OCI-LY1 (cell line): ENCODE measurements around the gene CANT1.

Experiments
- H2AFZ ChIP-seq: fragments of 200-600 bp; sonication (generic), shearing (Covaris generic); 2 replicates; pipeline ENCODE4 v1.6.0; 2014; ENCODE audit warnings: antibody characterized with exemption, mild to moderate bottlenecking, low read length
- H3F3A ChIP-seq: fragments of 200-600 bp; sonication (generic), shearing (Covaris generic); 2 replicates; pipeline ENCODE4 v1.6.0; 2014; ENCODE audit warnings: mild to moderate bottlenecking, antibody characterized with exemption, low read length, moderate library complexity; ENCODE audit not compliant: insufficient read depth
- H3K27ac ChIP-seq: fragments of 200-600 bp; sonication (generic); 2 replicates; pipeline ENCODE4 v1.5.1; 2014; ENCODE audit warnings: low read length, mixed run types, mild to moderate bottlenecking, low read depth; ENCODE audit not compliant: poor library complexity, severe bottlenecking
- H3K27me3 ChIP-seq: fragments of 200-600 bp; sonication (generic); 2 replicates; pipeline ENCODE4 v1.6.0; 2014; ENCODE audit warnings: antibody characterized with exemption, mild to moderate bottlenecking, low read length, moderate library complexity; ENCODE audit not compliant: insufficient read depth
- H3K36me3 ChIP-seq: fragments of 200-600 bp; sonication (generic); 2 replicates; pipeline ENCODE4 v1.6.1; 2014; ENCODE audit warnings: mild to moderate bottlenecking, antibody characterized with exemption, low read length, moderate library complexity, mixed read lengths; ENCODE audit not compliant: insufficient read depth
- H3K4me1 ChIP-seq: fragments of 200-600 bp; sonication (generic); 2 replicates; pipeline ENCODE4 v1.5.1; 2014; ENCODE audit warnings: mild to moderate bottlenecking, low read length, moderate library complexity; ENCODE audit not compliant: insufficient read depth, severe bottlenecking
- H3K4me2 ChIP-seq: fragments of 200-600 bp; sonication (generic), shearing (Covaris generic); 2 replicates; pipeline ENCODE4 v1.6.1; 2014; ENCODE audit warnings: low read length
- H3K4me3 ChIP-seq: fragments of 200-600 bp; sonication (generic); 2 replicates; pipeline ENCODE4 v1.5.1; 2014; ENCODE audit warnings: low read length, low read depth, mild to moderate bottlenecking, mixed read lengths; ENCODE audit not compliant: poor library complexity, severe bottlenecking
- H3K79me2 ChIP-seq: fragments of 200-600 bp; shearing (Covaris generic); 2 replicates; pipeline ENCODE4 v1.6.1; 2016; ENCODE audit warnings: mixed run types, low read length, mixed read lengths; ENCODE audit not compliant: insufficient read depth
- H3K9ac ChIP-seq: fragments of 200-600 bp; sonication (generic), shearing (Covaris generic); 2 replicates; pipeline ENCODE4 v1.6.1; 2014; ENCODE audit warnings: mild to moderate bottlenecking, low read length, mixed read lengths
- H3K9me2 ChIP-seq: fragments of 200-600 bp; sonication (generic), shearing (Covaris generic); 2 replicates; pipeline ENCODE4 v1.6.1; 2014; ENCODE audit warnings: low read depth, mild to moderate bottlenecking, low read length, mixed read lengths
- H3K9me3 ChIP-seq: fragments of 200-600 bp; shearing (Covaris generic); 2 replicates; pipeline ENCODE4 v1.6.1; 2014; ENCODE audit warnings: low read length, mixed read lengths
- H4K20me1 ChIP-seq: fragments of 200-600 bp; sonication (generic), shearing (Covaris generic); 2 replicates; pipeline ENCODE4 v1.6.0; 2016; ENCODE audit warnings: mild to moderate bottlenecking, low read length; ENCODE audit not compliant: insufficient read depth
- CTCF ChIP-seq: fragments of 200-600 bp; sonication (generic), shearing (Covaris generic); IDR thresholded peaks from 2 replicates; pipeline ENCODE4 v1.5.1; 2017; ENCODE audit warnings: mild to moderate bottlenecking, antibody characterized with exemption, low read length, moderate library complexity, mixed read lengths
- EZH2 ChIP-seq: fragments of 200-600 bp; sonication (generic), shearing (Covaris generic); IDR thresholded peaks from 2 replicates; pipeline ENCODE4 v1.8.0; 2017; ENCODE audit warnings: borderline replicate concordance, mixed run types, mild to moderate bottlenecking, antibody characterized with exemption, low read length, moderate library complexity, mixed read lengths

Gene CANT1

GRCh38 chr17:79054200-79054960 is 44.8 kb upstream of the CANT1 start:
- H3K4me3 ChIP-seq, result no peak overlapping the region
- H4K20me1 ChIP-seq, result no peaks in the 10 kb centered on the region
- H3K36me3 ChIP-seq, result no peaks in the 10 kb centered on the region; the same call in 1 of the 2 replicates
- no peak overlapping the region for H3K4me2 ChIP-seq
- no peaks in the 10 kb centered on the region for H3K4me1 ChIP-seq
- no peaks in the 10 kb centered on the region for H3K79me2 ChIP-seq
- H3K27ac ChIP-seq, result no peak overlapping the region
- H3K9ac ChIP-seq, result no peak overlapping the region
- no peaks in the 10 kb centered on the region for H3K9me3 ChIP-seq
- H2AFZ ChIP-seq, result no peak overlapping the region
- TF ChIP-seq CTCF, result no peak
- no peak for TF ChIP-seq EZH2
- H3F3A ChIP-seq, result no peaks in the 10 kb centered on the region
- no peaks in the 10 kb centered on the region for H3K9me2 ChIP-seq
- peaks cover 6% of the 10 kb centered on the region; the same call in 1 of the 2 replicates for H3K27me3 ChIP-seq

- no peak for TF ChIP-seq EZH2
- TF ChIP-seq CTCF, result no peak
- Histone ChIP-seq H3K4me3 (no peak overlapping the region), H3K79me2 (no peaks in the 10 kb centered on the region), H3F3A (no peaks in the 10 kb centered on the region), H3K9ac (no peak overlapping the region), H4K20me1 (no peaks in the 10 kb centered on the region), H3K27ac (no peak overlapping the region), H3K4me2 (no peak overlapping the region), H2AFZ (no peak overlapping the region), H3K27me3 (peaks cover 6% of the 10 kb centered on the region; the same call in 1 of the 2 replicates), H3K9me2 (no peaks in the 10 kb centered on the region), H3K4me1 (no peaks in the 10 kb centered on the region), H3K9me3 (no peaks in the 10 kb centered on the region), H3K36me3 (no peaks in the 10 kb centered on the region; the same call in 1 of the 2 replicates)
Observed at GRCh38 chr17:79053251-79053925, 43.8 kb upstream of the CANT1 start.

DNA sequence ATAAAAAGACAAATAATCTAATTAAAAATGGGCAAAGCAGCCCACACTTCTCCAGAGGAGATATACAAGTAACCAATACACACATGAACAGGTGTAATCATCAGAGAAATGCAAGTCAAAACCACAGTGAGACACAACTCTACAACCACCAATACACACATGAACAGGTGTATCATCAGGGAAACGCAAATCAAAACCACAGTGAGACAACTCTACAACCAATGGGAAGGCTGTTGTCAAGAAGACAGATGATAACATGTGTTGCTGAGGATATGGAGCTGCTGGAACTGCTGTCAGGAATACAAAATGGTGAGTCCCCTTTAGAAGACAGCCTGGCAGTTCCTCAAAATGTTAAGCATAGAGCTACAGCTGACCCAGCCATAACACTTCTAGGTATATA is 42.6 kb upstream of the CANT1 start:
- Histone ChIP-seq H3K79me2 (no peaks in the 10 kb centered on the region), H3F3A (no peaks in the 10 kb centered on the region), H3K4me3 (no peak overlapping the region), H2AFZ (no peak overlapping the region), H3K9me3 (no peaks in the 10 kb centered on the region), H3K36me3 (no peaks in the 10 kb centered on the region), H4K20me1 (no peaks in the 10 kb centered on the region), H3K27me3 (peaks cover 6% of the 10 kb centered on the region; the same call in 1 of the 2 replicates), H3K27ac (no peak overlapping the region), H3K9ac (no peak overlapping the region), H3K4me2 (no peak overlapping the region), H3K4me1 (no peaks in the 10 kb centered on the region), H3K9me2 (no peaks in the 10 kb centered on the region)
- TF ChIP-seq CTCF, result no peak
- no peak for TF ChIP-seq EZH2
